Fibroblast of skin of scalp (primary cell): ENCODE measurements around the gene B3GALNT2.

ENCODE experiments used
- DNase-seq: peaks from one replicate; pipeline ENCODE4 v3.0.0-alpha.2; 2013

Gene B3GALNT2

GRCh38 chr1:235408503-235408960 is 95.7 kb downstream of the B3GALNT2 start:
- DNase-seq: no peak

- no peak for DNase-seq
Measured at GRCh38 chr1:235407419-235407818, 96.8 kb downstream of the B3GALNT2 start.

DNA sequence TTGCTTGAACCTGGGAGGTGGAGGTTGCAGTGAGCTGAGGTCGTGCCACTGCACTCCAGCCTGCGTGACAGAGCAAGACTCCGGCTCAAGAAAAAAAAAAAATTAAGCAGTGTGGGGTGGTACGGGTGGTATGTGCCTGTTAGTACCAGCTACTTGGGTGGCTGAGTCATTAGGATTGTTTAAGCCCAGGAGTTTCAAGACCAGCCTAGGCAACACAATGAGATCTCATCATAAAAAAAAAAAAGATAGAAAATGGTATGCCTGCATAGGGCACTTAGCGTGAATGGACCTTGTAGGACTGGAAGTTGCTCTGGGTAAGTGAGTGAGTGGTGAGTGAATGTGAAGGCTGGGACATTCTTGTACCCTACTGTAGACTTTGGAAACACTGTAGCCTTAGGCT is 100.1 kb downstream of the B3GALNT2 start:
- peak; percentile 28 for DNase-seq

GRCh38 chr1:235403593-235403992 is 100.7 kb downstream of the B3GALNT2 start:
- DNase-seq: no peak

- no peak for DNase-seq
Measured at GRCh38 chr1:235402457-235403200, 101.6 kb downstream of the B3GALNT2 start.

DNA sequence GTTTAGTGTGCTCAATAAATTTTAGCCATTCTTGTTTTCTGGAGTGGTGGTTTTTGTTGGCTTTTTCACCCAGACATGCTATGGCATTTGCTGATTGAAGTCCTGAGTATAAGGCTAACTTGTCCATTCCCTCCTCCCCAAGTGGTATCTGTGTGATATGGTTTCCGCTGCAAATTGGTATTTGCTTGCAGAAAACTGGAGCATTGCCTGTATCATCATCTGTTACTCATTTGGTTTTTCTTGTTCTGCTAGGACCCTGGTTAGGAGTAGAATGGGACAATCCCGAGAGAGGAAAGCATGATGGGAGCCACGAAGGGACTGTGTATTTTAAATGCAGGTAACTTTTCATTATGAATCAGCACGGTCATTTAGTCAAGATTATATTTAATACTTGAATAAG is 103.0 kb downstream of the B3GALNT2 start:
- peak; percentile 65 for DNase-seq
